ENCODE results near the gene CRLF1. TPM values are rescaled to one million over a fixed set of nuclear protein-coding genes. Genes with fewer than 3 reads are reported as not detected.

The CRLF1 gene
- total and polyA plus RNA-seq, 2 of the 8 experiments (the other 6 are each of a cell fraction or from before 2014, with no cell fraction given), result 7.2 to 10.3 TPM

DNA sequence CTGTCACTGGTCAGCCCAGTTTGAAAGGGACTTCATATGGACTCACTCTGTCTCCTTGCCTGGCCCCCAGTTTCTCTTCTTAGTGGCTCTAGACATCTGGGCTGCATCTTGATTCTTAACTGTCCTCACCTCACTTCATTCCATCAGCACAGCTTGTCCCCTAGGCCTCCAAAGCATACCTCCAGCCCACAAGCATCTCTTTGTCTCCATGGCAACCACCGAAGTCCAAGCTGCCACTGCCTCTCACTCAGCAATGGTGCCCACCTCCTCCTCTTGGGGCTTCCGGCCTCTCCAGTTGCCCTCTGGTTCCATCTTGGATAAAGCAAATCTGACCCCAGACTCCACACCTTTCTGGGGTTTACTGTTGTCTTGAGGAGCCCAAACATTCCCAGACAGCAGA lies 20.3 kb upstream of the CRLF1 start:
- Histone ChIP-seq H2BK12ac (ENCODE audit: low read depth, low read length) (no peak overlapping the region), H2BK20ac (ENCODE audit: low read length) (no peak overlapping the region), H3K9me3 (ENCODE audit: insufficient read depth in 2 of 2, low read depth in 1 of 2, low read length in 1 of 2) (no peaks in the 10 kb centered on the region), H3K23me2 (ENCODE audit: low read depth, low read length) (no peaks in the 10 kb centered on the region), H2AK5ac (ENCODE audit: low read depth, low read length) (no peak overlapping the region), H3K27me3 (replicated peaks in 1 of 4; ENCODE audit: control insufficient read depth in 3 of 4, extremely low read depth in 1 of 4, insufficient read depth in 3 of 4, low read length in 3 of 4) (no peaks in the 10 kb centered on the region; a peak in 1 of 7 replicates), H3K4me1 (replicated peaks in 1 of 4; ENCODE audit: control insufficient read depth in 3 of 4, insufficient read depth in 4 of 4, low read length in 3 of 4) (no peaks in the 10 kb centered on the region; a peak in 1 of 7 replicates), H2BK15ac (ENCODE audit: low read length) (no peak overlapping the region), H4K91ac (replicated peaks; ENCODE audit: insufficient read length, low read length) (no peak overlapping the region), H3K36me3 (ENCODE audit: control insufficient read depth in 2 of 4, insufficient read depth in 4 of 4, low read length in 3 of 4) (no peaks in the 10 kb centered on the region), H3K27ac (ENCODE audit: low read depth, low read length) (no peak overlapping the region), H2AFZ (ENCODE audit: low read length) (no peak overlapping the region), H3K23ac (ENCODE audit: insufficient read length) (no peak overlapping the region), H3K9ac (replicated peaks in 1 of 4; ENCODE audit: extremely low read depth in 1 of 4, low read depth in 3 of 4, low read length in 3 of 4) (no peak overlapping the region), H4K20me1 (replicated peaks in 1 of 2; ENCODE audit: control insufficient read depth in 1 of 2, insufficient read depth in 2 of 2, low read length in 2 of 2) (no peaks in the 10 kb centered on the region), H3K4me2 (ENCODE audit: insufficient read depth in 1 of 2, low read depth in 2 of 2, low read length in 2 of 2) (no peak overlapping the region), H3K56ac (replicated peaks; ENCODE audit: insufficient read length, low read depth, low read length) (no peak overlapping the region), H2BK120ac (replicated peaks; ENCODE audit: low read depth, low read length) (no peak overlapping the region), H3K4me3 (ENCODE audit: extremely low read depth in 1 of 4, insufficient read depth in 2 of 4, low read depth in 3 of 4, low read length in 4 of 4) (no peak overlapping the region), H3K79me2 (ENCODE audit: control insufficient read depth in 1 of 2, insufficient read depth in 2 of 2, low read length in 2 of 2) (no peaks in the 10 kb centered on the region), H3K14ac (ENCODE audit: insufficient read length) (no peak overlapping the region), H3K18ac (ENCODE audit: extremely low read depth, low read length) (no peak overlapping the region), H3K79me1 (ENCODE audit: low read depth, low read length) (no peaks in the 10 kb centered on the region), H4K8ac (ENCODE audit: extremely low read depth, insufficient read depth, low read length) (no peak overlapping the region), H2BK5ac (ENCODE audit: low read depth, low read length) (no peak overlapping the region), H4K5ac (ENCODE audit: insufficient read length, low read depth, low read length) (no peak overlapping the region), H3K4ac (replicated peaks; ENCODE audit: insufficient read length, low read depth, low read length) (no peak overlapping the region)
- 89% methylated on average over 2 of the region's 2 CpGs; no CpG with 5 or more reads in 1 of the 2 experiments for WGBS, 2 experiments (ENCODE audit: extremely low coverage in 1 of 2, insufficient coverage in 1 of 2, insufficient read length in 1 of 2, insufficient replicate concordance in 2 of 2, low coverage in 1 of 2, low lambda C conversion rate in 2 of 2, missing lambda C conversion rate in 1 of 2)
- CTCF ChIA-PET (ENCODE audit: partially characterized antibody), result interaction anchor here (1.8 kb wide), 1 partner anchor 8 kb away, joined by 4 read pairs; no protein-coding TSS in a partner anchor
- DNase-seq (ENCODE audit: low read depth in 1 of 2, low spot score in 2 of 2) (no peak), FAIRE-seq (no peak)
- POLR2A ChIA-PET (ENCODE audit: partially characterized antibody), result interaction anchor here (0.7 kb wide), 1 partner anchor 12 kb away, joined by 4 read pairs; no protein-coding TSS in a partner anchor
- TF ChIP-seq RNF2 (IDR thresholded peaks at IDR 0.05; ENCODE audit: borderline replicate concordance, low read depth, low read length, missing control alignments, poor library complexity, severe bottlenecking) (no peak), SP1 (IDR thresholded peaks at IDR 0.05; ENCODE audit: low read depth, low read length) (no peak), KDM1A (IDR thresholded peaks at IDR 0.05; ENCODE audit: borderline replicate concordance, low read length) (no peak), CHD2 (IDR thresholded peaks at IDR 0.05; ENCODE audit: low read length) (no peak), CBX8 (IDR thresholded peaks at IDR 0.05; ENCODE audit: borderline replicate concordance, low read depth, low read length) (no peak), YY1 (IDR thresholded peaks at IDR 0.05; ENCODE audit: low read depth, low read length) (no peak), TAF7 (optimal IDR thresholded peaks at IDR 0.05; ENCODE audit: borderline replicate concordance, low read depth, low read length) (no peak), SIN3A (conservative IDR thresholded peaks at IDR 0.05 in 1 of 2, IDR thresholded peaks at IDR 0.05 in 1 of 2; ENCODE audit: low read depth in 1 of 2, low read length in 2 of 2) (no peak), SP2 (IDR thresholded peaks at IDR 0.05; ENCODE audit: low read length) (no peak), SP4 (IDR thresholded peaks at IDR 0.05; ENCODE audit: low read length) (no peak), EZH2 (IDR thresholded peaks at IDR 0.05; ENCODE audit: low read depth, low read length, severe bottlenecking) (no peak), KDM5A (IDR thresholded peaks at IDR 0.05; ENCODE audit: low read length) (no peak), SIRT6 (IDR thresholded peaks at IDR 0.05; ENCODE audit: low read length) (no peak), SIX5 (IDR thresholded peaks at IDR 0.05; ENCODE audit: low read depth, low read length) (no peak), RFX5 (IDR thresholded peaks at IDR 0.05; ENCODE audit: borderline replicate concordance, low read depth, low read length) (no peak)

Measured in H1 (cell line).